BJ (cell line): ENCODE data around the gene CCDC142. TPM values are rescaled to one million over a fixed set of nuclear protein-coding genes. Genes with fewer than 3 reads are reported as not detected.

ENCODE experiments used
- CTCF ChIA-PET: fragments of 350-600 bp; formaldehyde crosslinking; extraction: SDS; loops from one replicate; lab custom pipeline; 2021; ENCODE audit warnings: antibody characterized with exemption, inconsistent platforms; lab: Yijun Ruan, JAX
- POLR2A ChIA-PET: fragments of 300-600 bp; sonication (Branson Sonifier 250); formaldehyde crosslinking; extraction: SDS; loops from one replicate; lab custom pipeline; 2021; ENCODE audit warnings: antibody characterized with exemption; lab: Charles Lee
- DNase-seq: peaks from one replicate; pipeline ENCODE4 v3.0.0-alpha.2; 2011; ENCODE audit warnings: low read depth
- H3K27me3 ChIP-seq: 2 replicates; pipeline ENCODE4 v1.6.0; 2011; ENCODE audit warnings: low read length; ENCODE audit not compliant: control insufficient read depth, insufficient read depth
- H3K36me3 ChIP-seq: 2 replicates; pipeline ENCODE4 v1.5.1; 2011; ENCODE audit warnings: low read length; ENCODE audit not compliant: control insufficient read depth, insufficient read depth
- H3K4me3 ChIP-seq: 2 replicates; pipeline ENCODE4 v1.5.1; 2011; ENCODE audit warnings: low read depth, mild to moderate bottlenecking, control low read depth, low read length
- CTCF ChIP-seq: IDR thresholded peaks from 2 replicates; pipeline ENCODE4 v1.5.1; 2011; ENCODE audit warnings: low read depth, mild to moderate bottlenecking, control low read depth, inconsistent platforms, low read length, moderate library complexity; ENCODE audit not compliant: insufficient read depth
- polyA plus RNA-seq: library from polyadenylated mRNA; depleted of rRNA; stranded (reverse); fragments of >200 nt; gene quantifications from 2 replicates; pipeline ENCODE4 v1.2.3, GENCODE V29; 2011

The CCDC142 gene
- polyA plus RNA-seq, 1 experiment = 6.2 TPM

DNA sequence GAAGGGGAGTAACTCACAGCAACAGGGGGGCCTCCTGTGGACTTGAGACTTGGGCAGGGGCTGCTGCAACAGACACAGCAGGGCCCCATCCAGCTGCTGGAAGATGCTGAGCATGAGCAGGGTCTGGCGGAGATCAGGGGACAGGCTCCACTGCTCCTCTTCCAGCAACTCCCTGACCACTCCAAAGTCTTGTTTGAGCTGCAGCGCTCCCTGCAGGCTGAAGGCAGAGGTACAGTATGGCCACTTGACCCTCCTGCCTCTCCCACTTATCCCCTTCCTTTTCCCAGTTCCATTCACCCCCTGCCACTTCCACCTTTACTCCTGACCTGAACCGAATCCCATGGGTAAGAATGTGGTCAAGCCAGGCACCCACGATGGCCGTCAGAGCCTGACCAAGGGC lies 7.9 kb downstream of the CCDC142 start:
- no peak for DNase-seq
- peak; percentile 17; the same call in 1 of the 2 replicates for TF ChIP-seq CTCF
- Histone ChIP-seq H3K27me3 (no peaks in the 10 kb centered on the region), H3K4me3 (no peak overlapping the region), H3K36me3 (peaks cover 17% of the 10 kb centered on the region)
- POLR2A ChIA-PET = no interaction called here
- CTCF ChIA-PET = interaction anchor here (1.1 to 2.7 kb wide), 3 partner anchors 7 to 111 kb away, joined by 3 to 10 read pairs (median 3); partner anchors contain the start of genes CCDC142 and TTC31

- peaks cover 17% of the 10 kb centered on the region for H3K36me3 ChIP-seq
- no peaks in the 10 kb centered on the region for H3K27me3 ChIP-seq
- ChIA-PET POLR2A (no interaction called here), CTCF (interaction anchor here (1.1 to 2.7 kb wide), 3 partner anchors 8 to 111 kb away, joined by 3 to 10 read pairs (median 3); partner anchors contain the start of genes CCDC142 and TTC31)
- no peak for TF ChIP-seq CTCF
- DNase-seq = no peak
- H3K4me3 ChIP-seq = no peak overlapping the region
These were observed 8.3 kb downstream of the CCDC142 start for GRCh38 chr2:74474481-74474880.

DNA sequence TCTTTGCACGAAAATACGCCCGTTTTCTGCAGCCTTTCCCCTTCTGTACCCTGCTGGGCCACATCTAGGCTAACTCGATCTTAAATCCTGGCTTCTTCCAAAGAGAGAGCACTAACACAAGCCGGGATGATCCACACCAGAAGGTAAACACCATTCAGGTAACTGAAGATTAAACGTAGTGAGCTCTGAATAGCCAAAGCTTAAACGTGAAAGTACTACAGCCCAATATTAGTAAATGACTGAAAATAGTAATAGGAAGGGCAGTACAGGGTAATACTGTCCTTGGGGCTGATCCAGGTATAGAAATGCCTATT lies 9.9 kb downstream of the CCDC142 start:
- TF ChIP-seq CTCF = no peak
- DNase-seq = no peak
- H3K36me3 ChIP-seq = peaks cover 17% of the 10 kb centered on the region
- POLR2A ChIA-PET = interaction anchor here (0.9 kb wide), 1 partner anchor 18 kb away, joined by 3 read pairs; the partner anchor contains the start of gene INO80B
- no peaks in the 10 kb centered on the region for H3K27me3 ChIP-seq
- H3K4me3 ChIP-seq = peak overlapping the region; percentile 76
- CTCF ChIA-PET = interaction anchor here (0.8 to 2.7 kb wide), 4 partner anchors 9 to 116 kb away, joined by 3 to 10 read pairs (median 4); partner anchors contain the start of genes CCDC142 and TTC31

GRCh38 chr2:74472086-74472944 lies 10.5 kb downstream of the CCDC142 start, which contains the start of gene MRPL53:
MRPL53 (minus strand) TSS chr2:74472680; CDS start chr2:74472660, 20 bp downstream.
- peaks cover 13% of the 10 kb centered on the region for H3K36me3 ChIP-seq
- peak; percentile 49 for DNase-seq
- peak within 1 kb of the TSS; percentile 76 for H3K4me3 ChIP-seq
- H3K27me3 ChIP-seq = no peaks in the 10 kb centered on the region
- ChIA-PET POLR2A (interaction anchor here (0.9 kb wide), 1 partner anchor 17 kb away, joined by 3 read pairs; the partner anchor contains the start of gene INO80B), CTCF (interaction anchor here (1.1 to 2.7 kb wide), 3 partner anchors 10 to 115 kb away, joined by 4 to 10 read pairs (median 5); partner anchors contain the start of genes CCDC142 and TTC31)
- no peak for TF ChIP-seq CTCF
